Measurements from ENCODE around the gene TPO. TPM values are rescaled to one million over a fixed set of nuclear protein-coding genes. Genes with fewer than 3 reads are reported as not detected.
"Not testable (repeated sequence)": the region's sequence is repeated elsewhere in the genome, so short reads cannot be mapped to it uniquely, and the experiment has no call there.

TPO gene
- total RNA-seq, 1 donor from 2014 or later = 0.41 TPM

DNA sequence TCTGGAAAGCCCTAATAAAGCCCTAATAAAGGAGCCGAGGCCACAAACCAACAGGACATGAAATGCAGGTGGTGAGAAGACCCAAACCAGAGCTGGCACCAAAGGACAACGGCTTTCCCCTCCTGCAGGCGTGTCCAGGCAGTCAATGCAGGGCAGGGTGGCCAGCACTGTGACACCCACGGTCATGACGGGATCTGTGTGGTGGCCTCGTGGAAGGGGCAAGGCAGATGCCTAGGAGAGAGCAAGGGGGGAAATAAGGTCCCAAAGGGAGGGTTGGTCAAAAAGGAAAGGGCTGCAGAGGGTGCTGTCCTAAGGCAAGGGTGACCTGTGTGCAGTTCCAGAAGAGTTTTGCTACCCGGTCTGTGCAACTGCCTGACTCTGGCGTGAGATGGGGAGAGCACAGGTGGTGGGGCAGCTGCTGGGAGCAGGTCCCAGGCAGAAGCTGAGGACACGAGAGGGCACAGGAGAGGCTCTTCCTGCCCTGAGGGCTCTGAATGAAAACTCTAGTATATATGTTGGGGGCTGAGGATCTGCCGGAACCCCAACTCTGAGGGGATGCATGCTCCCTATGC, 156.7 kb downstream of the TPO start:
- DNase-seq (ENCODE audit: low spot score in 2 of 2) (no peak), FAIRE-seq (no peak)

DNA sequence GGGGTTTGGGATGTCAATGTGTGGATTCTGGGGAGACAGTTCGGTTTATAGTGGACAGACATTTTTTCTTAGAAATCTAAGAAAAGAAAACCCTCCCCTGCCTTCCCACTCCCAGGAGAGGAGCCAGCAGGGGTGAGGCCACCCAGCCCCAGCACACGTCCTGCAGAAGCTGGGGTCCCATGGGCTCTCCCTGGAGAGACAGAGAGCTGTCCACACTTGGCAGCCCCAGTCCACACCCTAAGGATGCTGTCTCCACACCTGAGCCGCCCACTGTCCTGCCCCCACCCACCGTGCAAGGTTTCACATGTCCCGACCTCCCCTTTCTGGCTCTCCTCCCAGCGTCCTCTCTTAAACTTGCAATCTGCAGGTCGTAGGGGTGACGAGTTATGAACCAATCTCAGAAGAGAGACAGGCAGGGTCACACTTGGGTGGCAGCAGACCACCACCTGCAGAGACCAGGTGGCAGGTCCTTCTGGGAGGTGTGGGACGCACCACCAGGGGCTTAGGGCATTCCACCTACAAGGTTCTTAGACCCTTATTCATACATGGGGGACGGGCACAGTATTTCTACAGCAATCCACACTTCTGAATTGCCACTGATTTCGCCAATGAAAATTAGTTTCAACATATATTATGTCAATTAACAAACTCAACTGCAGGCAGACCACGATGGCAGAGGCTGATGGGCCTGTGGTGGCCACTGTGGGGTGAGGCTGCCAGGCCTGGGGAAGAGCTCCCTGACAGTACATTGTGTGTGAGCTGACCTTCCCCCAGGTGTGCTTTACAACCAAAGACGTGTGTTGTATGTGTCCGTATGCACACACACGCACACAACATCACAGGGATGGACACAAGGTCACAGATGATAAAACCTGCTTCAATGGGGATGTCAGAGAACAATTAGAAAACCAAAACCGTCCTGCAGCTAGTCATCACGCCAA, 158.5 kb downstream of the TPO start:
- DNase-seq (ENCODE audit: low spot score in 2 of 2) = no peak
- FAIRE-seq = no peak

GRCh38 chr2:1572638-1573037, 159.4 kb downstream of the TPO start:
- FAIRE-seq (no peak), DNase-seq (ENCODE audit: low spot score in 2 of 2) (no peak)

GRCh38 chr2:1577846-1578245, 164.6 kb downstream of the TPO start:
- FAIRE-seq = no peak
- no peak for DNase-seq (ENCODE audit: low spot score in 2 of 2)

GRCh38 chr2:1581257-1581964, 168.1 kb downstream of the TPO start:
- FAIRE-seq; DNase-seq (ENCODE audit: low spot score in 2 of 2): not testable (repeated sequence)

GRCh38 chr2:1581965-1582625, 168.8 kb downstream of the TPO start:
- FAIRE-seq = no peak
- no peak for DNase-seq (ENCODE audit: low spot score in 2 of 2)

DNA sequence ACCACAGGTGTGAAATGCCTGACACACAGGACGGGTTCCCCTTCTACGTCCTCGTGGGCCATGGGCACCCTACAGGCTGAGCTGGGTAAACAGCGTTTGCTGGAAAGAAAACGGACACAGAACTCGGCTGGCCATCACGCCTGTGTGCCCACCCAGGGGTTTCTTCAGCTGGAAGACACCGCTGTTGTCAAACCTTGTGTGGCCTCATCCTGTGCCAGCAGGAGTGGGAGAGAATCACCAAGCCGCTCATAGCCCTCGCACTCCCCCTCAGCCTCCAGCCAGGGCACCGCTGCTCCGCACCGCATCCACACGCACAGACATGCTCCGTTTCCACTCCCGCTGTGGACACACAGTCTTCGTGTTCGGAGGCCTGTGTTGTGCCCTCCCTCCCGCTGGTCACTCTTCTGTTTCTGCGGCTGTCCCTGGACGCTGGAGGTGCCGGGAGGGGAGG, 169.7 kb downstream of the TPO start:
- DNase-seq (ENCODE audit: low spot score in 2 of 2) = no peak
- no peak for FAIRE-seq

DNA sequence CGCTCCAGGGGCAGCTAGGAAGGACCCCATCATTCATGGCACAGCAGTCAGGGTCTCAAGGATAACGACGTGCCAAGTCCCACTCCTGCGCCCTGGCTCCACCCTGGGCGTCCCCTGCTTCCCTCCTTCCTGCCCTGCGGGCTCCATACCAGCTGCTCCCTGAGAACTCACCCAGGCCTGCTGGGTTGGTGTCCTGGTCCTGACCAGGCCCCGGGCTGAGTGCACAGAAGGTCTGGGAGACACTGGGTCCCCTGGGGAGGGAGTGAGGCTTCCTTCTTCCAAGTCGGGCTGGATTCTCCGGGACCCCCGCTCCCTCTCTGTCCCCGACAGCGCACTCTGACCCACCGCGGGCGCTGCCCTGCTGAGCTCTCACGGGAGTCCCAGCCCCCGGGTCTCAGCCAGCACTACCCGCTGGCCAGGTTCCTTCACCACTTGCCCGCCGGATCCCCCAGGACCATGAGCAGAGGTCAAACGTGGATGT, 170.8 kb downstream of the TPO start:
- FAIRE-seq = no peak
- no peak for DNase-seq (ENCODE audit: low spot score in 2 of 2)

- FAIRE-seq = no peak
- DNase-seq (ENCODE audit: low spot score in 2 of 2) = no peak
Observed at GRCh38 chr2:1584691-1585485, 171.6 kb downstream of the TPO start.

- no peak for DNase-seq (ENCODE audit: low spot score in 2 of 2)
Observed at GRCh38 chr2:1585635-1586034, 172.4 kb downstream of the TPO start.

GRCh38 chr2:1586251-1586922, 173.1 kb downstream of the TPO start:
- DNase-seq (ENCODE audit: low spot score in 2 of 2) = no peak
- FAIRE-seq = no peak

More at GRCh38 chr2:1585635-1586034, 172.4 kb downstream of the TPO start:
- FAIRE-seq = no peak

DNA sequence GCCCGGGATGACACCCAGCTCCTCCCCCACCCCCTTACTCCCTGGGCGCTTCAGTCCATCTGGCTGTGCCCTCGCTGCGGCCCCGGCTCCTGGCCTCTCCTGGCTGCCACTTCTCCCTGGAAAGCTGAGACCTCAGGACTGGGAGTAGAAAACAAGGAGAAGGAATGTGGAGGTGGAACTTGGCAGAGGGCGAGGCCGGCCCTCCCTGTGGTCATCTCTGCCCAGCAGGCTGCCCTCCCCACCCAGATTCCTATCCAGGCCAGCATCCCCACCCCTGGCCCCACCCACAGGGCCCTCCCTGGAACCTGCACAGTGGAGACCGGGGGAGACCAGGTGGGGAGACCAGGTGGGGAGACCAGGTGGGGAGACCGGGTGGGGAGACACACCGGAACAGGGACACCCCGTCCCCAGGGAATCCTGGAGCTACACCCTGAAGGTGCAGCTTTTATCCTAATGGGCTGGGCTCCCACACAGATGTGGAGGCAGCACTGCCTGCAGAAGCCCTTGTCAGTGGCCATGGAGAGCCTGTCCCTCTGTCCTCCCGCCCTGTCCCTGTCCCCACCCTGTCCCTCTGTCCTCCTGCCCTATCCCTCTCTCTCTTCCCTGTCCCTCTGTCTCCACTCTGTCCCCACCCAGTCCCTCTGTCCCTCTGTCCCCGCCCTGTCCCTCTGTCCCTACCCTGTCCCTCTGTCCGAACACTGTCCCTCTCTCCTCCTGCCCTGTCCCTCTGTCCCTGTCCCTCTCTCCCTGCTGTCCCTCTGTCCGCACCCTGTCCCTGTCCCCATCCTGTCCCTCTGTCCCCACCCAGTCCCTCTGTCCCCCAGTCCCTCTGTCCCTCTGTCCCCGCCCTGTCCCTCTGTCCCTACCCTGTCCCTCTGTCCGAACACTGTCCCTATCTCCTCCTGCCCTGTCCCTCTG, 173.9 kb downstream of the TPO start:
- DNase-seq (ENCODE audit: low spot score in 2 of 2) (no peak), FAIRE-seq (no peak)

GRCh38 chr2:1588051-1588977, 175.1 kb downstream of the TPO start:
- FAIRE-seq = no peak
- DNase-seq (ENCODE audit: low spot score in 2 of 2) = no peak

- no peak for FAIRE-seq
- no peak for DNase-seq (ENCODE audit: low spot score in 2 of 2)
Observed at GRCh38 chr2:1588978-1589621, 175.8 kb downstream of the TPO start.

- no peak for DNase-seq (ENCODE audit: low spot score in 2 of 2)
- FAIRE-seq = no peak
Observed at GRCh38 chr2:1590596-1591460, 177.6 kb downstream of the TPO start.

DNA sequence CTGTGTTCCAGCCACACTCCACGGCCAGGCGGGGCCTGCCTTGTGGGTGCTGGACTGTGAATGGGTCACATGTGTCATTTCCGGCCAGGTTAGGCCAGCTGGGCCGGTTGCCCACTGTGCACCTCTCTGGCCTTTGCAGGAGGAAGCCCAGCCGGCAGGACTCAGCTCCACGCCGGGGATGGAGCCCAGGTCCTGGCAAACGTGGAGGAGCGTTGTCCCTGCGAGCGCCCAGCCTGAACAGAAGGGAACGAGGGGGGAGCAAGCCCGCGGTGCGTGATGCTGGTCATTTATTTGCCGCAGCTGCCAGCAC, 178.2 kb downstream of the TPO start:
- FAIRE-seq (no peak), DNase-seq (ENCODE audit: low spot score in 2 of 2) (no peak)
